CD4-positive, alpha-beta T cell treated with Interleukin-4 for 4 hours (primary cell): ENCODE measurements around the gene MAP4K4.

Experiments used
- DNase-seq: peaks from one replicate; pipeline ENCODE4 v3.0.0-alpha.2; 2020

Gene MAP4K4

DNA sequence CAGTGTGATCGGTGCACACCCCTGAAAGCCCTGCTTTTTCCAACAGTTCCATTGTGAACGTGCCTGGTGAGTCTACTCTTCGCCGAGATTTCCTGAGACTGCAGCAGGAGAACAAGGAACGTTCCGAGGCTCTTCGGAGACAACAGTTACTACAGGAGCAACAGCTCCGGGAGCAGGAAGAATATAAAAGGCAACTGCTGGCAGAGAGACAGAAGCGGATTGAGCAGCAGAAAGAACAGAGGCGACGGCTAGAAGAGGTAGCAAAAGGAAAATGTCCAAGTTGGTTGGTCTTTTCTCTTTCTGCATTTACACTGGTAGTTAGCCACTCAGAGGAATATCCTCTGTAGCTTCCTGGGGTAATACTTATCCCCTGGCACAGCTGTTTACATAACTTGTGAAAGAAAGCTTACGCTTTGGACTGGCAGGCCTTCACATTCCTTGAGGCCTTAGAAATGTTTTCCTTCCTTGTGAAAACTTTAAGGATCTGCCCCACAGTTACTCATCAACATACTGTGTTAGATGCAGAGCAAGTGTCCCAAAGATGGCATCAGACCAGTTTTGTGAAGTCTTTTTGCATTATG is 146.6 kb downstream of the MAP4K4 start:
- DNase-seq: no peak

DNA sequence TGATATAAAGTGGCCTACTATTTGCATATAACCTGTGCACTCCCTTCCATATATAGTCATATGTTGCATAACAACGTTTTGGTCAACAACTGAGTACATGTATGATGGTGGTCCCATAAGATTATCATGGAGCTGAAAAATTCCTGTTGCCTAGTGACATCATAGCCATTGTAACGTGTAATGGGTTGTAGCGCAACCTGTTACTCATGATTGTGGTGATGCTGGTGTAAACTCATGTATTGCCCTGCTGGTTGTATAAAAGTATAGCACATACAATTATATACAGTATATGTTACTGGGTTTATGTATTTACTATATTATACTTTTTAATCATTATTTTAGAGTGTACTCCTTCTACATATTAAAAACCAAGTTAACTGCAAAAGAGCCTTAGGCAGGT is 149.5 kb downstream of the MAP4K4 start:
- DNase-seq: no peak

DNA sequence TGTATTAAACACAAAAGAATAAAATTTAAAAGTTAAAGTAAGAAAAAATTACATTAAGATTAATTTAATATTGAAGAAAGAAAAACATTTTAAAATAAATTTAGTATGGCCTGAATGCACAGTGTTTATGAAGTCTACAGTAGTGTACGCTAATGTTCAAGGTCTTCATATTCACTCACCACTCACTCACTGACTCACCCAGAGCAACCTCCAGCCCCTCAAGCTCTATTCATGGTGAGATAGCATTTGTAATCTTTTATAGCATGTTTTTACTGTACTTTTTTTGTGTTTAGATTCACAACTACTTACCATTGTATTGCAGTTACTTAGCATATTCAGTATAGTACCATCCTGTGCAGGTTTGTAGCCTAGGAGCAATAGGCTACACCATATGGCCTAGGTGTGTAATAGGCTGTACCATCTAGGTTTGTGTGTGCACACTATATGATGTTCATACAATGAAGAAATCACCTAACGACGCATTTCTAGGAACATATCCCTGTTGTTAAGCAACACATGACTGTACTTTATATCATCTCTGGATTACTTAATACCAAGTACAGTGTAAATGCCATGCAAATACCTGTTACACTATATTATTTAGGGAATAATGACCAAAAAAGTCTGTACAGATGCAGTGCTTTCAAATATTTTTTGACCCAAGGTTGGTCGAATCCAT is 150.3 kb downstream of the MAP4K4 start:
- DNase-seq: no peak

DNA sequence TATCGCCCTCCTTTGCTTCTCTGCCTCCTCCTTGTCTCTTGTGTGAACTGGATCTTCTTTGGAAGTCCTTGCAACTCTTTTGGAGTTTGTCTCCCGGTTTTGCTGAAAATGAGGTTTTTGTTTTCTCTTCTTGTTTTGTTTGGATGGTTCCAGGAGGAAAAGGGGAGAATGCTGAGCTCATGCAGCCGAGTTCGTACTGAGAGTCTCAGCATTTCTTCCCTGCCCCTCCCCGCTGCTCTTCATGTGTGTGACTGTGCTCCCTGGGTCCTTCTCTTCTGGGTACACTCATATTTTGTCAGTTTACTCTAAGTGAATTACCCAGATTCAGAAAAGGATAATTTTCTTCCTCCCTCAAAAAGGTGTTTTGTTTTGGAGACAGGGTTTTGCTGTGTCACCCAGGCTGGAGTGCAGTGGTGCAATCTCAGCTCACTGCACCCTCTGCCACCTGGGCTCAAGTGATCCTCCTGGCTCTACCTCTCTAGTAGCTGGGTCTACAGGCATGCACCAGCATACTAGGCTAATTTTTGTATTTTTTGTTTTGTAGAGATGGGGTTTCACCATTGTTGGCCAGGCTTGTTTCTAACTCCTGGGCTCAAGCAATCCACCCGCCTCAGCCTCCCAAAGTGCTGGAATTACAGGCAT is 151.4 kb downstream of the MAP4K4 start:
- DNase-seq: no peak

DNA sequence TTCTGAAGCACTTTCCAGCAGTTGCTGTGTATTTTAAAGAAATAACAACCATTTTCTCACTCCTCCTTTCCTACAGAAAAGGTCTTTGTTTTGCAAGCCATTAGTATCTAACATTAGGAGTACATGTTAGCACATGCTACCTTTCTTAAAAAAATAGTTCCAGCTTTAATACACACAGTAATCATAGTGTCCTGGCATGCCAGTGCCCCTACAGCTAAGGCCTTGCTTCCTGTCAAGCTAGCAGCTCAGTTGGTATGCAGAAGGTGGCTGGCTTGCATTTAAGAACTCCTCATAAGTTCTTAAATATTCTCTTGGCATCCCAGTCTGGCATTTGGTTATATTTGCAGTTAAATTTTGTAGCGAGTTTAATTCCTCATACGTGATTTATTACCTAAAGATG is 152.9 kb downstream of the MAP4K4 start:
- DNase-seq: no peak

DNA sequence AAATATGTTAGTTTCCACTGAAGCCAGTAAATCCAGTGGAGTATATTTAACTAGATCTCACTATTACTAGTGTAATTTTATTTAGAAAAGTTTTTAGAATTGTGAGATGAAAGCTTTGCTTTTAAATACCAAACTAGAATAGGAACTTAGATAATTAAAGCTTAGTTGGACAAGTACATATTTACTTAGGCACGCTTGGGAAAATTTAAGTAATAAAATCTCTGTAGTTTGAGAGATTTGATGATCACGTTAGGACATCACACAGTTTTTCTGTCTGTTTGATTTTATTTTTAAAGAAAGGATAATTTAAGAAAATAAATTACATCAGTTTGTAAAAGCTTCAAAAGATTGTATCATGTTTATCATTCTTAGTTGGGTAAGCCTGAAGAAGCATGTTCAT is 153.5 kb downstream of the MAP4K4 start:
- DNase-seq: no peak

DNA sequence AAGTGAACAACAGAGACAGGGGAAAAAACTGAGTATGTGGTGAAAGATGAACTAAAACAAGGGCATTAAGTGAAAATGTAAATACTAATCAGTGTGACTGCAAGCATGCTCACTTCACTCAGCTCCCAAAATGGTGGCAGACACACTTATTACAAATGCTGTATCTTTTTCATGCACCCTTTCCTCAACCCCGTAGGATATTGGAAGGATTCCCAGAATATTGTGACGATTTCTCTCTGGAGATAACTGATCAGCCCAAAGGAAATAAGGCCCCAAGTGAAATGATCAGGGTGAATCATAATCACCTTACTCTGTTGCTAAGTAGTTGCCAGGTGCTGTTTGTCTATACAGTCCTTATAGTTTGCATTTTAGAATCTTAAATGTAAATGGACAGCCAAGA is 155.3 kb downstream of the MAP4K4 start:
- DNase-seq: no peak

DNA sequence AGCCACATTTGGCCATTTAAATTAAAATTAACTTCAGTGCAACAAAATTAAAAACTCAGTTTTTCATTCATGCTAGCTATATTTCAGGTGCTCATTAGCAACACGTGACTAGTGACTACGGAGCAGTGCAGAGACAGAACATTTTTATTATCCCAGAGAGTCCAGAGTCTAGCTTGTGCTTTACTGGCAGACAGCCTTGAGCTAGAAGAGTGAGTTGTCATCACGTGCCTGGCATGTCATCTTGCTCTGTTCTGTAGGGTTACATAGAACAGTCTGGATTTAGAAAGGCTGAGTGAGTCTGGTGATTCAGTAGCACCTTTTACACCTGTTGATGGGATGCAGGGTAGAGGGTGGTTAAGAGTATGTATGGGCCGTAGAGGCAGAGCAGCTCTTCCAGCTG is 157.4 kb downstream of the MAP4K4 start:
- no peak for DNase-seq

DNA sequence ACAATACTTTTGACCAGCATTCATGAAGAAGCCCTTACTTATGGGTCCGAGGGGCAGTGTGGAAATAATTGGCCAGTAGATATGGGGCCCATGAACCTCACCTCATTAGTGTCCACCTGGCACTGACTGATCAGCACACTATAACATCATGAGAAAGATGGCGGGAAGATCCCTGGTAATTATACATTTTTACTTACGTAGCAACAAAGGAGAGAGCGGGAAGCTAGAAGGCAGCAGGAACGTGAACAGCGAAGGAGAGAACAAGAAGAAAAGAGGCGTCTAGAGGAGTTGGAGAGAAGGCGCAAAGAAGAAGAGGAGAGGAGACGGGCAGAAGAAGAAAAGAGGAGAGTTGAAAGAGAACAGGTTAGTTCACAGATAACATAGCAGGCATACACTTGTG is 158.3 kb downstream of the MAP4K4 start:
- DNase-seq: no peak

DNA sequence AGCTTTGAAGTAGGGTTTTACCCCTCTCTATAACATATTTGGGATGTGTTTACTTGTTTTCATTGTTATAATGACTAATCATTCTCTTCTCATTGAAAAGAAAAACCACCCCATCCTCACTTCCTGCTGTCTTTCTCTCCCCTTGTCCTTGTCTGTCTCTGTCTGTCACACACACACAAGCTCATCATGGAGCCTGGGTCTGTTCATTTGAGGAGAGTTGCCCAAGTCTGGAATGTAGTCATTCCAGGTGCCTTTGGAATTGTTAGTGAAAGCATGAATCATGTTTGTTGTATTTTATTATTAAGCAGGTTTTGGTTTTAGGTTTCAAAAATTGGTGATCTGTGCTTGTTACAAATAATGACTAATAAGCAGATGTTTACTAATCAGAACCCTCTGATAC is 160.7 kb downstream of the MAP4K4 start:
- no peak for DNase-seq

DNA sequence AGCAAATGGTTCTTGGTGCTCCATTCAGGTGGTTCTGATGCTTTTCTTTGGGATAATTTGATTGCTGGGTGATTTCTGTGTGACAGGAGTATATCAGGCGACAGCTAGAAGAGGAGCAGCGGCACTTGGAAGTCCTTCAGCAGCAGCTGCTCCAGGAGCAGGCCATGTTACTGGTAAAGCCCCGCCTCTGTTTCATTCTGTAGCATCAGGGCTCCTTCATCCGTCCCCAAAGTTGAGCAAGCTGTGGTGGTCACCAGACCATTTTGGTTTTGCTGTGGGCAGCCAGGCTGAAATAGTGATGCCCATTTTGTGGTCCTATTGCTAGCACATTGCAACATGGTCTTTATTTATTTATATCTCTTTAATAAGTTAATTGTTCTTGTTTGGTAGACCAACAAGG is 161.4 kb downstream of the MAP4K4 start:
- no peak for DNase-seq

DNA sequence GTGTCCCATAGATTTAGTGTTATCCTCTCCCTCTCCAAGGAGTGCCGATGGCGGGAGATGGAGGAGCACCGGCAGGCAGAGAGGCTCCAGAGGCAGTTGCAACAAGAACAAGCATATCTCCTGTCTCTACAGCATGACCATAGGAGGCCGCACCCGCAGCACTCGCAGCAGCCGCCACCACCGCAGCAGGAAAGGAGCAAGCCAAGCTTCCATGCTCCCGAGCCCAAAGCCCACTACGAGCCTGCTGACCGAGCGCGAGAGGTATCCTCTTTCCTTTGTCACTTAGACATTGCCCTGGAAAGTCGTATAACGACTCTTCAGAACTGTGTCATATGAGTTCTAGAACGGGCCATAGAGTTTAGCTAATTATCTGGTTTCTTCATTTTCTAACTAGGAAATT is 162.1 kb downstream of the MAP4K4 start:
- DNase-seq: no peak

DNA sequence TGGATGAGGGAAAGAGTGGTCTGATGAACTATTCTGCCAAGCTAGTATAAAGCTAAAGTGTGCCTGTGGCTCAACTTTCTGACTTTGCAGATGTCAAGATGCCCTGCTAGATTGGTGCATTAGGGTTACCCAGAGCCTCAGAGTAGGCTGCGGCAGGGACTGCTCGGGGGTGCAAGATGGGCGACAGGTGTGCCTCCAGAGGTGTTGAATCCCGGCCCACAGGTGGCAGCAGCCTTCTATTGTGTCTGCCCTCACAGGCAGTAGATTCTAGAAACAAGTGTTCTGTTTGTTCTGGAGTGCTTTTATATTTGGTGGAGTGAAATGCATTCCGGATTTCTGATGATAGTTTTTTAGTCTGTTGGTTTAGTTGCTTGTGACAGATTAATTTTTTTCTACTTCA is 162.7 kb downstream of the MAP4K4 start:
- DNase-seq: no peak

DNA sequence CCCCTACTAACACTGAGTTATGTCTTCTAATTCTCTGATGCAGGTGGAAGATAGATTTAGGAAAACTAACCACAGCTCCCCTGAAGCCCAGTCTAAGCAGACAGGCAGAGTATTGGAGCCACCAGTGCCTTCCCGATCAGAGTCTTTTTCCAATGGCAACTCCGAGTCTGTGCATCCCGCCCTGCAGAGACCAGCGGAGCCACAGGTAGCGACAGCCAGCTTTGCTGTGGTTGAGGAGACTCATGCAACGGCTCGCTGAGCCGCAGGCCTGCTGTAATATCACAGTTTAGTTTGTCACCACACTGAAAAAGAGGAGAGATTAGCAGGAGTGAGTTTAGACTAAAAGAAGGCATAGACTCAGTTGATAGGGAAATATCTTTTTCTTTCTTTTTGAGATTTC is 163.3 kb downstream of the MAP4K4 start:
- DNase-seq: no peak

DNA sequence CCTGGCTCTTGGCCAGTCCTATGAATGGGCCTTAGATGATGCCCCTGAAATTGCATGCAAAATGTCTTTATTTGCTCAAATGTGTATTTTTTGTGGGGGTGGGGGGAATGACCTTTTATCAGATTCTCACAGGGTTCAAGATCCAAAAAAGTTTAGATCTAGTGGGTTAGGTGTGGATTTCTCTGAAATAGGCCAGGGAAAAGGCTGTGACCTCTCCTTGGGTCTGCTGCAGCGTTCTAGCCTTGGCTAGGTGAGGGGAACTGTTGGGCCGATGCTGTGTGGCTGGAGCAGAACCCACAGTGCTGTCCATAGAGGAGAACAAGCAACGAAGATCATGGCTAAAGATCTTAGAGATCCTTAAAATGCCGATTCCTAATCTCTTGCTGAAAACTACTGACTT is 163.9 kb downstream of the MAP4K4 start:
- DNase-seq: no peak

DNA sequence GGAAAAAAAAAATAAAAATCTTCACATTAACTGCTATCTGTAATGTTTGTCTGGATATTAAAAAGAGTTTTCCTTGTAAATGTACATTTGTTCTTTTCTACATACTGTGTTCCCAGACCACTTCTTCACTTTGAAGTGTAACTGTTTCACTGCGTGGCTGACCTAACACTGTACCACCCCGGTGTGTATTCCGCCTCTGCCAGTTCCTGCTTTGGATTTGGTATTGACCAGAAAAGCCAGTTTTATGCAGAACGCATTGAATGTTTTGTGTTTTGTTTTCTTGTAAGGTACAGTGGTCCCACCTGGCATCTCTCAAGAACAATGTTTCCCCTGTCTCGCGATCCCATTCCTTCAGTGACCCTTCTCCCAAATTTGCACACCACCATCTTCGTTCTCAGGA is 166.0 kb downstream of the MAP4K4 start:
- no peak for DNase-seq

DNA sequence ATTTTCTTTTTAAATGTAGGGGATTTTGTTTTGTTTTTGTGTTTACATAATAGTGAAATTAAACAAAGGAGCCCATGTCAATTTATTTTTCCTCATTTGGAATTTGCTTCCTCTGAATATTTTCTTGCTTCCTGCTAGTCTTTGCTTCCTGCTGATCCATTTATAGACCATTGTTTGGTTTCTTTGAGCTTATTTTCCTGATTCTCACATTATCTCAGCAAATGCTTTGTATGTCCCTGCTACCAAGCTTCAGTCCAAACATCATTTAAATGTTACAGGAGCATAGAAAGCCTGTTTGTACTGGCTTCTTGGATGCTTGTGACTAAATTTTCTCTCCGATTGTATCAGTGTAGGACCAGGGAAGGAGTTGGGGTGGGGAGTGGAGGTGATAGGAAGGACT is 166.9 kb downstream of the MAP4K4 start:
- DNase-seq: no peak

DNA sequence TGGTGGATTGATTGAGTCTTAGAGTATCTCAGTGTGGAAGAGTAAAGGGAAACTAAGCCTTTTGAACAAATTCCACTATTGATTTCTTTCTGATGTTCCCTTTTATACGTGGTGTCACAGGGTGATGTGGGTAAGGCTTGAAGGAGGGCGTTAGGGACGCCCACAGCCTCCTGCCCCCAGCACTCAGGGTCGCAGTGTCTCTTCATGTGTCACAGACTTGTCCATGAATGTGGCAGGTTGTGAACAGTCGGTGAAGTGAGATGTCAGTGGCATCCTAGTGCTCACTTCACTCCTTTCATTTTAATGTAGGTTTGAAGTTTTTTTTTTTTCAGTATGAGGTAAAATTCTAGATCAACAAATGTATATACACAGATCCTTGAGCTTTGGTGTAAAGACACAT is 171.0 kb downstream of the MAP4K4 start:
- no peak for DNase-seq

DNA sequence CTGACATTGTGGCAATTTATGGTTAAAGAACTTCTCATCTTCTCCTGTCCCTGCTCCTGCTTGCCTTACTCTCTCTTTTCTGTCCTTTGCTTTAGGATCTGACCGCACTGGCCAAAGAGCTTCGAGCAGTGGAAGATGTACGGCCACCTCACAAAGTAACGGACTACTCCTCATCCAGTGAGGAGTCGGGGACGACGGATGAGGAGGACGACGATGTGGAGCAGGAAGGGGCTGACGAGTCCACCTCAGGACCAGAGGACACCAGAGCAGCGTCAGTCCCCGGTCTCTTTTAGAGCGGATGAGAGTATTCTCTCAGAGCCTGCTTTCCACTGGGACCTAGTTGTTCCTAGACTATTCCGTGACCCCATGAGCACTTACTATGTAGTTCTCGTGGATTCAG is 172.0 kb downstream of the MAP4K4 start:
- no peak for DNase-seq

DNA sequence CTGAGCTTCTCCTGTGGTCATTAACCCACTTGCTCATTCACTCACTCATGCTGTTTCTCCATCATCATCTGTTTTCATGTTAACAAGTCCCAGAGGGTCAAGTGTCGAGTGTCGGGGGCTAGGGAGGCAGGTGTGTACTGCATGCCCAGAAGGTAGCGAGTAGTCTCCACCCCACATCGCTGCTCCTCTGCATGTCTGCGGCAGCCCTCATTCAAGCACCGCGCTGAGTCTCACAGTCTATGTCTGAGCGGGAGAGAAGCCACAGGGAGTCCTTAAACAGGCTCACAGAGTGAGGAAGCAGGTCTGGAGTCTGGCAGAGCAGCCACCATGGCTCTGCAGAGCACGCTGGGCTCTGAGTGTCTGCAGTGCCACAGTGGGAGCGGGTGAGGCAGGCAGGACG is 172.9 kb downstream of the MAP4K4 start:
- DNase-seq: no peak

DNA sequence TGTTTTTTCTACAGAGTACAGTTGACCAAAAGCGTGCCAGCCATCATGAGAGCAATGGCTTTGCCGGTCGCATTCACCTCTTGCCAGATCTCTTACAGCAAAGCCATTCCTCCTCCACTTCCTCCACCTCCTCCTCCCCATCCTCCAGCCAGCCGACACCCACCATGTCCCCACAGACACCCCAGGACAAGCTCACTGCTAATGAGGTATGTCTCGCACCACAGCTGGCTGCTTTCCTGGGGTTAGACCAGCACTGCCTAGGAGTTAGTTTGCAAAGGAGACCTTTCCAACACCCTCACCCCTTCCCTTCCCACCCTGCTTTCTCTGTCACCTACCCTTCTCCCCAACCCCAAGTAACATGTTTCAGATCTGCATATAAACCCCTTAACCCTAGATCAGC is 174.0 kb downstream of the MAP4K4 start:
- no peak for DNase-seq

DNA sequence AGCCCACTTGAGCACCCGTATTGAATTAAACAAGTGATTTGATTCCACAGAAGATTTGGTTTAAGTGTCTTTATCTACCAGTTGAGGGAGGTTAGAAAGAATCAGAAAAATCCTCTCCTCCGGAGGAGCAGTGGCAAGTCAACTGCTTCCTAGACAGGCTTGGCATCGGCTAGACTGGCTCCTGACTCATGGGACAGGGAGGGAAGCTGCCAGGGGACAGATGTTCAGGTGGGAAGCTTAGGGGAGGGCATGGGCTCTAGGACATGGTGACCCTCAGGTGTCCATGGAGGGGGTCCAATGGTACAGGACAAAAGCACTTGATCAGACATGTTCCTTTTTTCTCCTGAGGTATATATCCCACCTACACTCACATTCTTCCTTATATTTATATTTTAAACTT is 175.0 kb downstream of the MAP4K4 start:
- DNase-seq: no peak

DNA sequence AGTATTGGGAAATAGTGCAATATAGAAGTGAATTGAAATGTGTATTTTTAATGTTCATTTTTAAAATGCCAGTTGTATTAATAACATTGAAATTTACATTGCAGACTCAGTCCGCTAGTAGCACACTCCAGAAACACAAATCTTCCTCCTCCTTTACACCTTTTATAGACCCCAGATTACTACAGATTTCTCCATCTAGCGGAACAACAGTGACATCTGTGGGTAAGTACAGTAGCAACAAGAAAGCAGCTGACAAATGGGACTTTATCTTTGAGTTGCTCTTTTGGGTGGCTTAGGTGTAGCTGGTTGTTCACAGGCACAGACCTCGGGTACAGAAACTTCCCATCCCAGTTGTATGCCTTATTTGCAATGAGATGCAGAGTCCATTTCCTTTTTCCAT is 176.0 kb downstream of the MAP4K4 start:
- DNase-seq: no peak

DNA sequence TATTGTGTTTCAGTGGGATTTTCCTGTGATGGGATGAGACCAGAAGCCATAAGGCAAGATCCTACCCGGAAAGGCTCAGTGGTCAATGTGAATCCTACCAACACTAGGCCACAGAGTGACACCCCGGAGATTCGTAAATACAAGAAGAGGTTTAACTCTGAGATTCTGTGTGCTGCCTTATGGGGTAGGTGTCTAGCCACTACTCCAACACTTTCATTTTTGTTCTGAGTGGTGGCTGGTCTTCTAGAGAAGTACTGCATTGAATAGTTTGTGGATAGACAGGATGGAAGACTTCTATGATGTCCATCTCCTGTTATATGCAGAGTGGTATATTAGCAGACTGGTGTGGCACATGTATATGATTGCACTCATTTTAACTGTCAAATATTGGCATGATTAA is 176.6 kb downstream of the MAP4K4 start:
- no peak for DNase-seq

DNA sequence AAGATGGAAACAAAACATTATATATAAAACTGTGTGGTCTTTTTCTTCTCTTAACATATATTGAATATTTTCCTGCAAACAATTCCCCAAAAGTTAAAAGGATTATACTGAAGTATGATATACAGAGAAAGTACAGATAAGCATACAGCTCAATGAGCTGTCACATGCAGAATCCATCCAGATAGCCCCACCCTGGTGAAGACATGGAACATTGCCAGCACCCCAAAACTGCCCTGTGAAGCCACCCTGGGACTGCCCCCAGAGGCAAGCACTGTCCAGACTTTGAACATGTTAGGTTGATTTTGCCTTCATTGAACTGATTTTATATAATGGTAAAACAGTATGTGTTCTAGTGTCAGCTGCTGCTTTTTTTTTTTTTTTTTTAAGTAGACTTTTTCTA is 182.0 kb downstream of the MAP4K4 start:
- no peak for DNase-seq
